IMR-90 (cell line): ENCODE results near the gene KDELR3.

ENCODE experiments used
- MXI1 ChIP-seq: IDR thresholded peaks from 2 replicates; pipeline ENCODE4 v1.6.1; 2012; ENCODE audit warnings: low read depth, mild to moderate bottlenecking, low read length, moderate library complexity, borderline replicate concordance
- POLR2A ChIP-seq: IDR thresholded peaks from 2 replicates; pipeline ENCODE4 v1.6.1; 2012; ENCODE audit warnings: mild to moderate bottlenecking, low read depth, low read length
- RAD21 ChIP-seq: IDR thresholded peaks from 2 replicates; pipeline ENCODE4 v1.6.1; 2012; ENCODE audit warnings: low read length, improper control_type of control experiment
- RFX5 ChIP-seq: IDR thresholded peaks from 2 replicates; pipeline ENCODE4 v1.8.0; 2012; ENCODE audit warnings: low read depth, mild to moderate bottlenecking, low read length, moderate library complexity
- TF ChIP-seq, protein P1 (sequence below): conservative IDR thresholded peaks from 2 replicates; pipeline ENCODE4 v1.5.1; 2012; ENCODE audit warnings: mild to moderate bottlenecking, low read depth, low read length, improper control_type of control experiment

DNA sequence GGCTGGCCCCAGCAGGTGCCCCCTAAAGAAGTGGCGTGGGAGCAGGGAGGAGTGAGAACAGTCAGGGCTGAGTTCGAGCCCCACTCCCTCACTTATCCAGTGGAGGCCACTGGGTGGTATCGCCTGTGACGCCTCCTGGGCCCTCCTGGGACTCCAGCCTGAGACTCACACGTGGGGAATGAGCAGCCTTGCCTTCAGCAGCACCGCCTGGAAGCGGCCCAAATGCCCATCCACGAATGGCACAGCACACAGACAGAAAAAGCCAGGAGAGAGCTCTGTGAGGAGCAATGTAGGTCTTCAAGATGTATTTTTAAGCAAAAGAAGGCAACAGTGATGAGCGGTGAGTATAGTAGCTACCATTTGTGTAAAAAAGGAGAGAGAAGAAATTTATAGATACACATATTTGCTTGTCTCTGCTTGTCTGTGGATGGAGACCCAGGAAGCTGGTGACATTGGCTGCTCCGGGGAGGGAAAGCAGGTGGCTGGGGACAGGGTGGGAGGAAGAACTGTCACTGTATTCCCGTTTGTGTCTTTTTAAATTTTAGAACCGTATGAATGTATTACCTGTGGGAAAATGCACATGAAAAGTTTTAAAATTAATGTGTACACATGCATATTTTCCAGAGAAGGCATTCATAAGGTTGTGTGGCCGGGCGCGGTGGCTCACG, 26.1 kb upstream of the KDELR3 start:
- TF ChIP-seq, protein P1, sequence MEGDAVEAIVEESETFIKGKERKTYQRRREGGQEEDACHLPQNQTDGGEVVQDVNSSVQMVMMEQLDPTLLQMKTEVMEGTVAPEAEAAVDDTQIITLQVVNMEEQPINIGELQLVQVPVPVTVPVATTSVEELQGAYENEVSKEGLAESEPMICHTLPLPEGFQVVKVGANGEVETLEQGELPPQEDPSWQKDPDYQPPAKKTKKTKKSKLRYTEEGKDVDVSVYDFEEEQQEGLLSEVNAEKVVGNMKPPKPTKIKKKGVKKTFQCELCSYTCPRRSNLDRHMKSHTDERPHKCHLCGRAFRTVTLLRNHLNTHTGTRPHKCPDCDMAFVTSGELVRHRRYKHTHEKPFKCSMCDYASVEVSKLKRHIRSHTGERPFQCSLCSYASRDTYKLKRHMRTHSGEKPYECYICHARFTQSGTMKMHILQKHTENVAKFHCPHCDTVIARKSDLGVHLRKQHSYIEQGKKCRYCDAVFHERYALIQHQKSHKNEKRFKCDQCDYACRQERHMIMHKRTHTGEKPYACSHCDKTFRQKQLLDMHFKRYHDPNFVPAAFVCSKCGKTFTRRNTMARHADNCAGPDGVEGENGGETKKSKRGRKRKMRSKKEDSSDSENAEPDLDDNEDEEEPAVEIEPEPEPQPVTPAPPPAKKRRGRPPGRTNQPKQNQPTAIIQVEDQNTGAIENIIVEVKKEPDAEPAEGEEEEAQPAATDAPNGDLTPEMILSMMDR: no peak
- TF ChIP-seq RAD21 (no peak), POLR2A (no peak), MXI1 (no peak), RFX5 (no peak)
